ENCODE data around the gene SERPINH1. TPM values are rescaled to one million over a fixed set of nuclear protein-coding genes. Genes with fewer than 3 reads are reported as not detected.

SERPINH1 gene
- total RNA-seq, 1 experiment from 2014 or later = 89.8 TPM

DNA sequence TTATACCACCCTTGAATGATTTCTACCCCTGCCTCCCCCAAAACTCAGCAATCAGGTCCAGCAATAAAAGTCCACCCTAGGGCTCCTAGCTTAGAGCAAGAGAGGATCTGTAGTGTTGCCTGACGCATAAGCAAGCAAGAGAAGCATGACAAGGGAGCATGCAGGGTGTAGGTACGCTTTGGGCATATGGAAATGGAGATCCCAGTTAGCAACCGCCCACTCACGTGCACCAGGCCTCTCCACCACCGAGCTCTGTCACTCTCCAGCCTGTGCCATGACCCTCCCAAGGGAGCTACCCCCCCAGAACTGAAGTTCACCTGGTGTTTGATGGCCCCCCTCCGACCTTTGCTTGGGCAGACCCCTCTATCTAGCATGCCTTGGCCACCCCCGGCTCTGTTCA, 39.4 kb downstream of the SERPINH1 start:
- ATAC-seq = no peak
- DNase-seq (ENCODE audit: low read depth, low spot score) = no peak
- no peak overlapping the region for H3K27ac ChIP-seq (ENCODE audit: low read length)
- no peak overlapping the region for H3K4me3 ChIP-seq (ENCODE audit: low read depth in 2 of 2, low read length in 2 of 2)
- POLR2A ChIA-PET = no interaction called here
- peaks cover 8% of the 10 kb centered on the region for H3K27me3 ChIP-seq (ENCODE audit: control insufficient read depth, insufficient read depth, low read length)
- intact Hi-C loops (cut with micrococcal nuclease; ENCODE audit: unreplicated experiment) = no loop called here
- CTCF ChIA-PET = interaction anchor here (0.6 kb wide), 1 partner anchor 645 kb away, joined by 3 read pairs; no protein-coding TSS in a partner anchor
- no TSS peak for BruUV-seq (replicated peaks)
- no peaks in the 10 kb centered on the region for H3K9me3 ChIP-seq (ENCODE audit: control insufficient read depth, insufficient read depth, low read depth, low read length)
- in situ Hi-C loops (cut with HindIII; ENCODE audit: low pct_unique_long_range_greater_than_20kb, low sequenced_read_pairs) = no loop called here
- no peak for TF ChIP-seq REST (IDR thresholded peaks at IDR 0.05; ENCODE audit: insufficient read depth in 1 of 2, low read depth in 2 of 2, low read length in 1 of 2)
- no peak for TF ChIP-seq POLR2AphosphoS5 (IDR thresholded peaks at IDR 0.05; ENCODE audit: low read depth, low read length)
- TF ChIP-seq TCF7L2 (IDR thresholded peaks at IDR 0.05; ENCODE audit: low read depth, low read length) = no peak
- TF ChIP-seq SIN3A (IDR thresholded peaks at IDR 0.05; ENCODE audit: borderline replicate concordance, insufficient read depth, low read depth, low read length) = no peak
- TF ChIP-seq CTCF (IDR thresholded peaks at IDR 0.05) = no peak
- H3K36me3 ChIP-seq (ENCODE audit: control insufficient read depth, insufficient read depth, low read length) = no peaks in the 10 kb centered on the region
- no peaks in the 10 kb centered on the region for H3K4me1 ChIP-seq (ENCODE audit: control insufficient read depth, insufficient read depth, low read length)

GRCh38 chr11:75602951-75603350, 40.9 kb downstream of the SERPINH1 start:
- ATAC-seq (no peak), DNase-seq (ENCODE audit: low read depth, low spot score) (no peak)
- peaks cover 5% of the 10 kb centered on the region for H3K27me3 ChIP-seq (ENCODE audit: control insufficient read depth, insufficient read depth, low read length)
- H3K27ac ChIP-seq (ENCODE audit: low read length) = no peak overlapping the region
- H3K36me3 ChIP-seq (ENCODE audit: control insufficient read depth, insufficient read depth, low read length) = no peaks in the 10 kb centered on the region
- H3K9me3 ChIP-seq (ENCODE audit: control insufficient read depth, insufficient read depth, low read depth, low read length) = no peaks in the 10 kb centered on the region
- no peak for TF ChIP-seq POLR2AphosphoS5 (IDR thresholded peaks at IDR 0.05; ENCODE audit: low read depth, low read length)
- no peak for TF ChIP-seq SIN3A (IDR thresholded peaks at IDR 0.05; ENCODE audit: borderline replicate concordance, insufficient read depth, low read depth, low read length)
- no peak for TF ChIP-seq REST (IDR thresholded peaks at IDR 0.05; ENCODE audit: insufficient read depth in 1 of 2, low read depth in 2 of 2, low read length in 1 of 2)
- no peak for TF ChIP-seq TCF7L2 (IDR thresholded peaks at IDR 0.05; ENCODE audit: low read depth, low read length)
- no peak for TF ChIP-seq CTCF (IDR thresholded peaks at IDR 0.05)
- no peaks in the 10 kb centered on the region for H3K4me1 ChIP-seq (ENCODE audit: control insufficient read depth, insufficient read depth, low read length)
- BruUV-seq (replicated peaks) = no TSS peak
- ChIA-PET POLR2A (no interaction called here), CTCF (interaction anchor here (0.7 kb wide), 1 partner anchor 24 kb away, joined by 3 read pairs; no protein-coding TSS in a partner anchor)
- intact Hi-C loops (cut with micrococcal nuclease; ENCODE audit: unreplicated experiment) = no loop called here
- no peak overlapping the region for H3K4me3 ChIP-seq (ENCODE audit: low read depth in 2 of 2, low read length in 2 of 2)
- in situ Hi-C loops (cut with HindIII; ENCODE audit: low pct_unique_long_range_greater_than_20kb, low sequenced_read_pairs) = no loop called here
